Forelimb muscle (tissue), 1 donor: ENCODE data around the gene ANKRD45. TPM values are rescaled to one million over a fixed set of nuclear protein-coding genes. Genes with fewer than 3 reads are reported as not detected.
"Not testable (repeated sequence)": the region's sequence is repeated elsewhere in the genome, so short reads cannot be mapped to it uniquely, and the experiment has no call there.

Experiments used
- DNase-seq: peaks from one replicate; pipeline ENCODE4 v3.0.0-alpha.2; 2013; ENCODE audit warnings: low read depth
- polyA plus RNA-seq: library from polyadenylated mRNA; unstranded; fragments of 120-200 nt; gene quantifications from one replicate; pipeline ENCODE4 v1.2.1, GENCODE V29; 2013; ENCODE audit not compliant: insufficient read length

ANKRD45 gene
- polyA plus RNA-seq, 1 donor, result 0.19 TPM

DNA sequence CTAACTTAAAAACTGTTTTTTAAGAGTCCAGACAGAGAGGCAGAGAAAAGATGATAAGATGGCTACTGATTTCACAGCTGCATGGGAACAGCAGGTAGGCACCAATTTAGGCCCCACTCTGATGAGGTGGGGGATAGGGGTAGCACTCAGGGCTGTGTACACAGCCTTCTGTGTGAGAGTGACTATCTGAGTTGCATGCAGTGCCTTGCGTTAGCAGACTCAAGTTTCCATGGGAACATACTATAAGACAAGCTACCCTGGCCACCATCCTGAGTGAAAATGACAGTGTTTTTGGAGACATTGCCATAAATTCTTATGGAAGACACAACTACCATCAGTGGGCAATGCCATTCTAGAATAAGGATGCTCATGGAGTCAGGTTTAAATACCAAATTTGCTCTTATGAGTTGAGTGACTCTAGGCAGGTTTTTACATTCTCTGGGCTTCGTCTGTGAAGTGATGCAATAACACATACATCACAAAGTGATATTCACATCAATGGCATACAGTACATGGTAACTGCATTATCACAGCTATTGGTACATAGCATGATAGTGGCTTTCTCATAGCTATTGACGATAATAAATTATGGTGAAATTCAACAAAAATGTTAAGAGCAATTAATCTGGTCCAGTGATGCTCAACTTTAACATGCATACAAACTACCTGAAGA, 97.3 kb downstream of the ANKRD45 start:
- DNase-seq, result no peak

DNA sequence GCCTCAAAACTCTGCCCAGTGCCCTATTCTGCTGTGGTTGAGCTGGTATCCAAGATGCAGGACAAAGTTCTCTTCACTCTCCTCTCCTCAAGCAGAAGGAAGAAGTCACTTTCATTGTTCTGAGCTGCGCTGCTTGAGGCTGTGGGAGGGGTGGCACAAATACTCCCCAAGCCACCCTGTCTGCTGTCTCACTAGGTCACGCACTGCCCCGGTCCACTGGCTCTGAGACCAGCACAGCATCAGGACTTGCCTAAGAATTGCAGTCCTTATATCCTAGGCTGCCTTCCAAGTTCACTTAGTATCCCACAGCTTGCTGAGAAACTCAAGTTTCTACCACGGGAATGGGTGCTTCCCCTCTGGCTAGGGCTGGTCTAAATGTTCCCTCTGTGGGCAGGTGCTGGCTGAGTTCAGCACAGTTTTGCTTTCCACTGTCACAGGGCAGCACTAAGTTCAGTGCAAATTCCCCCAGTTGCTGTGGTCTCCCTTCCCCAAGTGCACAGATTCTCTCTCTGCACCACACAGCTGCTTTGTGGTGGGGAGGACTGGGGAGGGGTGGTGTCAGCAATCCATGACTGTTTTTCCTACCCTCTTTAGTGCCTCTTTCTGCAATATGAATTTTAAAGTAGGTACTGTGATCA, 99.2 kb downstream of the ANKRD45 start:
- no peak for DNase-seq

DNA sequence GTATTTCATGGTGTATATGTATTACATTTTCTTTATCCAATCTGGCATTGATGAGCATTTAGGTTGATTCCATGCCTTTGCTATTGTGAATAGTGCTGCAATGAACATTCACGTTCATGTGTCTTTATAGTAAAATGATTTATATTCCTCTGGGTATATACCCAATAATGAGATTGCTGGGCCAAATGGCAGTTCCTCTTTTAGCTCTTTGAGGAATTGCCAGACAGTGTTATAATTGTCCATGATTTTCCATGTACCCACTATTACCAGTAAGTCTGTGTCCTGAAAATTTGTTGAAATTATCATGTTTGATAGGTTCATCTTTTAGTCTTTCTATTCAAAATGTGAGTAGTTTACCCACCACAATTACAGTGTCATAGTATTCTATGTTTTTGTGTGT, 101.2 kb downstream of the ANKRD45 start:
- DNase-seq, result no peak

DNA sequence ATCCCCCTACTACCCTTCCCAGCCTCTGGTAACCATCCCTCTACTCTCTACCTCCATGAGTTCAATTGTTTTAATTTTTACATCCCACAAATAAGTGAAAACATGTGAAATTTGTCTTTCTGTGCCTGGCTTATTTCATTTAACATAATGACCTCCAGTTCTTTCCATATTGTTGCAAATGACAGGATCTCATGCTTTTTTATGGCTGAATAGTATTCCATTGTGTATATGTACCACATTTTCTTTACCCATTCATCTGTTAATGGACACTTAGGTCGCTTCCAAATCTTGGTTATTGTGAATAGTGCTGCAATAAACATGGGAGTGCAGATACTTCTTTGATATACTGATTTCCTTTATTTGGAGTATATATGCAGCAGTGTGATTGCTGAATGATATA, 105.8 kb downstream of the ANKRD45 start:
- DNase-seq, result not testable (repeated sequence)

DNA sequence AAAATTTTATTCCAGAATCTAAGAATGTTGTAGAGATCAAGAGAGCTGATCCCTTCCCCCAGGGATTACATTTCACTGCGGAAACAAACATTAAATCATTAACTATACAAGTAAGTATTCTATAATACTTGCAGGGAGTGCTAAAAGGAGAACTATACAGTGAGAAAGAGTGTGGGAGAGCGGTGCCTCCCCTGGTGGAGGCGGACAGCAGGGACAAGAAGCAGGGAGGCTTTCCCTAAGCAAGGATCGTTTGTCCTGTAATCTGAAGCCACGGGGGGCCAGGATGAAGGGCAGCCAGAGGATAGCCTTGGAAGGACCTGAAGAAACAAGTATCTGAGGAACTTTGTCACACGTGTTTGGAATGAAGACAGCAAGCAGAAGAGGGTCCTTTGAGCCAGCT, 106.8 kb downstream of the ANKRD45 start:
- no peak for DNase-seq

DNA sequence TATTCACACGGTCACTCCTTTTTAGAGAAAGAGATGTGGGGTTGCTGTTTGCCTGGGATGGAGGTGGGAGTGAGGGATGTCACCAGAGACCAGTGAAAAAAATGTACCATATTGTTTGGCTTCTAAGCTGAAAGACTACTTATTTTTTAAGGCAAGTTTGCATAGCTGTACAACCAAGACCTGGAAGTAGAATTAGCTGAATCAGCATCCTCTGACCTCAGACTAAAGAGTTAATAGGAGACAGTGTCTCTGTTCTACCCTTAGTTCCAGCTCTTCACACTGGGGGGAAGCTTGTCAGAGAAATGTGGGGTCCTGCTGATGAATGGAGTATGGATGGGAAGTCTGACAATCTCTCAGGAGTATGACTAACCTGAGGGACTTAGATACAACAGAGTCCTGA, 108.4 kb downstream of the ANKRD45 start:
- DNase-seq, result no peak

DNA sequence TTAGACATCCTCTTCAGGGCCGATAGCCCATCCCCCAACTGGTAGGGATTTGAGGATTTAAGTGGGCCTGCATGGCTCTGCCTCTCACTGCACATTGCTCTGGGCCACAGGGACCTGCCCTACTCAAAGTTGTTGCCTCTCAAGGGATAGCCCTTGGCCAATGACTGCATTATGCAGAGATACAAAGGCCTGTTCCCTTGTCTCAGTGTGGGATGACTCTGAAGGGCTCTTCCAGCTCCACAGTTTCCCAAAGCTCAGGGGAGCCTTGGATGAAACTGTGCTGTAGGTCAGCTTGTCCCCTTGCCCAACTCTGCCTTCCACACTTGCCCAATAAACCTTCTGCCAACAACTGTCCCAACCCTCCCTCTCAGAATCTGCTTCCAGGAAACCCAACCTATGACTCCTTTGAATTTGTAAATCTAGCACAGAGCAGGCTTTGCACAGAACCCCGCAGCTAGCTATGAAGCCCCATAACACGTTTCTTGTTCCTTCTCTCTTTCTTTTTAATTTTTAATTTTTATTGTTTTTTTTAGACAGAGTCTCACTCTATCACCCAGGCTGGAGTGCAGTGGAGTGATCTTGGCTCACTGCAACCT, 109.3 kb downstream of the ANKRD45 start:
- DNase-seq, result no peak

Other genes with a start within 250 kb of the ANKRD45 start
- gene PRDX6, start 192.5 kb downstream of the ANKRD45 start, polyA plus RNA-seq, result 522 TPM
- gene SLC9C2, start 66.8 kb downstream of the ANKRD45 start, polyA plus RNA-seq, result not detected
- gene TEX50, start 34.5 kb downstream of the ANKRD45 start, polyA plus RNA-seq, result not detected
- 22.1 TPM for gene KLHL20, start 45.1 kb upstream of the ANKRD45 start, polyA plus RNA-seq
- gene DARS2, start 154.8 kb upstream of the ANKRD45 start, polyA plus RNA-seq, result 12.7 TPM
- 7.7 TPM for gene CENPL, start 155.0 kb upstream of the ANKRD45 start, polyA plus RNA-seq
- gene GAS5, start 198.1 kb upstream of the ANKRD45 start, polyA plus RNA-seq, result 658 TPM
- 5.6 TPM for gene ZBTB37, start 198.5 kb upstream of the ANKRD45 start, polyA plus RNA-seq
- gene SERPINC1, start 247.5 kb upstream of the ANKRD45 start, polyA plus RNA-seq, result 0.16 TPM